GM23338 (cell line): Measurements from ENCODE around the gene RHOT1.
A peak's percentile ranks its signal among the peaks of the same experiment; 100 is the strongest.

Experiments
- CREB1 ChIP-seq: fragments of 250-450 bp; sonication (Bioruptor Pico); IDR thresholded peaks from 2 replicates; pipeline ENCODE4 v1.5.0; 2020; ENCODE audit warnings: low read depth, mild to moderate bottlenecking, moderate library complexity
- CTCF ChIP-seq, 2 experiments: fragments of 200-600 bp in 1 of 2; sonication (generic) in 1 of 2; conservative IDR thresholded peaks; 2 replicates each; pipeline versions ENCODE4 v1.5.1 to v1.6.1; 2016 to 2017; ENCODE audit warnings: antibody characterized with exemption in 2 of 2, low read depth in 2 of 2, mild to moderate bottlenecking in 2 of 2, moderate library complexity in 1 of 2
- EZH2 ChIP-seq: fragments of 200-600 bp; sonication (generic); IDR thresholded peaks from one replicate; pipeline ENCODE4 v1.8.0; 2017; ENCODE audit warnings: antibody characterized with exemption, mild to moderate bottlenecking, low read depth; ENCODE audit not compliant: unreplicated experiment
- EZH2phosphoT487 ChIP-seq: fragments of 200-600 bp; sonication (generic); IDR thresholded peaks from one replicate; pipeline ENCODE4 v1.8.1; 2018; ENCODE audit warnings: antibody characterized with exemption; ENCODE audit not compliant: unreplicated experiment
- POLR2AphosphoS5 ChIP-seq: IDR thresholded peaks from 2 replicates; pipeline ENCODE4 v1.6.1; 2016; ENCODE audit warnings: antibody characterized with exemption, low read depth
- ZNF114 ChIP-seq: fragments of 250-450 bp; sonication (Bioruptor Pico); IDR thresholded peaks from 2 replicates; pipeline ENCODE4 v1.5.0; 2020; ENCODE audit warnings: mild to moderate bottlenecking, moderate library complexity
- ZNF331 ChIP-seq: fragments of 250-450 bp; sonication (Bioruptor Pico); IDR thresholded peaks from 2 replicates; pipeline ENCODE4 v1.5.0; 2020; ENCODE audit warnings: low read depth, mild to moderate bottlenecking, moderate library complexity

GRCh38 chr17:32111141-32111771, 31.0 kb upstream of the RHOT1 start:
- TF ChIP-seq CTCF (conservative IDR thresholded peaks at IDR 0.05; ENCODE audit: low read depth in 2 of 2): peak; percentile 66 to 81
- peak; percentile 13; the same call in 1 of the 2 replicates for TF ChIP-seq CREB1 (CRISPR knock-in tag)
- TF ChIP-seq EZH2: no peak
- no peak for TF ChIP-seq EZH2phosphoT487
- no peak for TF ChIP-seq ZNF331 (CRISPR knock-in tag)
- no peak for TF ChIP-seq POLR2AphosphoS5
- no peak for TF ChIP-seq ZNF114 (CRISPR knock-in tag)
